HG03039 (cell line): ENCODE data around the gene VSTM1.
"Not testable (repeated sequence)": the region's sequence is repeated elsewhere in the genome, so short reads cannot be mapped to it uniquely, and the experiment has no call there.

Experiments
- ATAC-seq: cut with Tn5 transposase; IDR thresholded peaks from one replicate; pipeline ENCODE4 v1.9.1; 2021; ENCODE audit warnings: mild to moderate bottlenecking, moderate library complexity; ENCODE audit not compliant: unreplicated experiment

Gene VSTM1, protein sequence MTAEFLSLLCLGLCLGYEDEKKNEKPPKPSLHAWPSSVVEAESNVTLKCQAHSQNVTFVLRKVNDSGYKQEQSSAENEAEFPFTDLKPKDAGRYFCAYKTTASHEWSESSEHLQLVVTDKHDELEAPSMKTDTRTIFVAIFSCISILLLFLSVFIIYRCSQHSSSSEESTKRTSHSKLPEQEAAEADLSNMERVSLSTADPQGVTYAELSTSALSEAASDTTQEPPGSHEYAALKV

GRCh38 chr19:54063350-54064116 lies at the start of gene VSTM1:
TSS of gene VSTM1 (minus strand) at chr19:54063897. CDS start at chr19:54063777, 120 bp downstream.
- ATAC-seq: no peak

- ATAC-seq: no peak
Measured at GRCh38 chr19:54109651-54110050, 46.0 kb upstream of the VSTM1 start.

DNA sequence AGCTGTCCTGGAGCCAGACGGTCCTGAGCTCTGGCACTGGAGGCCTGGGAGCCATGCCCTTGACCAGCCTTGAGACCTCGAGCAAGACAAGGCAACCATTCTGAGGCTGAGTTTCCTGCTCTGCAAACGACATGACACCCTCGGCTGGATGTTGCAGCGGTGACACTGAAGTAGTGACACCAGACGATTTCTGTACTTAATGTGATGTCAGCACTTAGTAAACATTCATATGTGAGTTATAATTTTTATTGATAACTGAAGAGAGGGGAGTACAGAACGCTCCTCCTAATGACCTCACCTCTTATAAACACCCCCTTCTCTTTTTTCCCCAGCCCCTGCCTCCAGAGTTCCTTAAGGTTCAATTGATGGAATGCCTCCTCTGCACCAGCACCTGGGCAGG lies 44.8 kb upstream of the VSTM1 start:
- no peak for ATAC-seq

DNA sequence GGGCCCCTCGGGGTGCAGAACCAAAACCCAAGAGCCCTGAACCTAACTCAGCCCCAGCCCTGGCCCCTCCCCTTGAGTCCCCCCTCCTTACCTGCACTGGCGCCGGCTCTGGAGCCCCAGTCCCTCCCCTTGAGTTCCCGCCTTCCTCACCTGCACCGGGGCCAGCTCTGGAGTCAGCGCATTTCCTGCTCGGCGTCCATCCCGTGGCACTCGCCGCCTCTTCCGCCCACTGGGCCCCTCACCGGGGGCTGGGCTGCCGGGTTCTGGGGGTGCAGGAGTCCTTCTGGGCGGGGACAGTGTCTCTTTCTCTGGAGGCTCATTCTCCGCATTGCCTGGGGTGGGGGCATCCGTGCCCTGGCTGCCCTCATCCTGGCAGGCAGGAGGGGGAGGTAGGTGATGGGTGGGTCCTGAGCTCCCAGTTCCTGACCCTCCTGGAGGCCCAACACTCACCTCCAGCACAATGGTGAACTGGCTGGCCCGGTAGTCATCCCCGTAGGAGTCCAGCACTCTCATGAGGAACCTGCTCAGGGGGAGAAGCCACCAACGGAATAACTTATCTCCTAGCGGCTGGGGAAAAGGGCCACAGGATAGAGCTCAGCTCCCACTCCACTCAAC lies 44.3 kb upstream of the VSTM1 start:
- ATAC-seq: no peak

DNA sequence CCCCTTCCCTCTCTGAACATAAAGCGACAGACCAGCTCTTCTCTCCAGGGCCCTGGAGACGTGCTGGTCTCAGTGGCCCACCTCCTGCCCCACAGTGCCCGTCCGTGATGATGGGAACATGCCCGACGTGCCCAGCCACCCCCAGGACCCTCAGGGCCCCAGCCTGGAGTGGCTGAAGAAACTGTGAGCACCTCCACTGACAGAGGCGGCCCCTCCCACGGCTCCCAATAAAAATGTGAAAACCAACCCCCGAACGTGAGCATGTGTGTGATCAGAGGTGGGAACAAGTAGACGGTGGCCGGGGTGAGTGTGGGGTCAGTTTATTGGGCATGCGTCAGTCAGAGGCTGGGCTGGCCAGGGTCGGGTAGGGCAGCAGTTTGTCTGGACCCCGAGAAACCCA lies 43.0 kb upstream of the VSTM1 start:
- no peak for ATAC-seq

DNA sequence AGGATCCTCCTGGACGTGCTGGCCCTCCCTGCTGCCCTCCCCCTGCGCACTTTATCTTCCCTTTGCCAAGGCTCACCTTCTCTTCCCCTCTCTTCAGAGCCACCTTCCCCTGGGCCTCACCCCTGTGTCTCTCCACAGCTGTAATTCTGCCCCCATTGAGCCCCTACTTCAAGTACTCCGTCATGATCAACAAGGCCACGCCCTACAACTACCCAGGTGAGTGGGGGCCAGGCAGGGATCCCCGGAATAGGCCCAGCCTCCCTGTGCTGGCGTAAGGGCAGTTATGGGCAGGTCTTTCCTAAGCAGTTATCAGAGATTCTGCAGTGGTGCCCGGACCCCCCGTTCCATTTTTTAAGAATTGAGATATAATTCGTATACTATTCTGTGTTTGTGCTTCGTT lies 42.1 kb upstream of the VSTM1 start:
- ATAC-seq: no peak

DNA sequence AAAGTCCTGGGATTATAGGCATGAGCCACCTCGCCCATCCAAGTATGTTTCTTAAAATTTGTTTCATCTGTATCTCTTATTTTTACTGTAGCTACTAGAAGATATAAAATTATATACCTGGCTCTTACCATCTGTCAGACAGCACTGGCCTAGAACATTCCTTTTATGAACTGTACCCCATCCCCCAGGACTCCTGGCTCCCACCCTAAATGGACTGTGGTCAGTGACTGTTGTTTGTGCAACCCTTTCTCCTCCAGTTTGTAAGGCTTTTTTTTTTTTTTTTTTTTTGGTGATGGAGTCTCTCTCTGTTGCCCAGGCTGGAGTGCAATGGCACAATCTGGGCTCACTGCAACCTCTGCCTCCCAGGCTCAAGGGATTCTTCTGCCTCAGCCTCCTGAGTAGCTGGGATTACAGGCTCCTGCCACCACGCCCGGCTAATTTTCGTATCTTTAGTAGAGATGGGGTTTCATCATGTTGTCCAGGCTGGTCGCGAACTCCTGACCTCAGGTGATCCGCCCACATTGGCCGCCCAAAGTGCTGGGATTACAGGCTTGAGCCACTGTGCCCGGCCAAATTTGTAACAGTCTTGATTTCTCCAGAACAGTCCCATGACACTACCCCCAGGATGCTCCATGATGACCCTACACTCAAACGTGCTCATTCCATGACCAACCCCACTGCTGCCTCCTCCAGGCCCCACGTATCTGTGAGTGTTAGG lies 41.5 kb upstream of the VSTM1 start:
- no peak for ATAC-seq

DNA sequence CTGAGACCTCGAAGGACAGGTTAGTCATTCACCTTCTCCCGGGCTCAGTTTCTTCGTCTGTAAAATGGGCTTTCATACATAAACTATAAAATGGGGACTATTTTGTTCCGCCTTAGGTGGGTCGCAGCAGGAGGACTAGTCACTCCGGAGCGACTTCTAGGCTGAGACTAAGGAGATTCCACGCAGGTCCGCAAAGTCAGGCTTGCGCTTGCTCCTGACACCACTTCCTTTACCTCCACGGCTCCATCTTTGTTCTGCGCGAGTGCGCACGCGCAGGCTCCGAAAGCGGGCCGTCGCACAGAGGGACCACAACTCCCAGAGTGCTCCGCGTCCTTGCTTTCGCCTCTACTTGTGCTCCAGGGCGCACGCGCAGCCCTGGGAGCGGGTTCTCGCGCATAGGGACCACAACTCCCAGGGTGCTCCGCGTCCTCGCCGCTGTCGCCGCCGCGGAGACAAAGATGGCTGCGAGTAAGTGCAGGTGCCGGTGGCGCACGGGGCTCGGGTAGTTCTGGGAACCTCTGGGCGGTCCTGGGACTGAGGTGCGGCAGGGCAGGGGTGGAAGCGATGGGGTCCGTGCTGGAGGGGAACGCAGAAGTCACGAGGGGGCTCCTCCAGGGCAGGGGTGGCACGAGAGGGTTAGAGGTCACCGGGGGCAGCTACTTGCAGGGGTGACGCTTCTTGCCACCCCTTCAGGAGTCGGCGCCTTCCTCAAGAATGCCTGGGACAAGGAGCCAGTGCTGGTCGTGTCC lies 38.9 kb upstream of the VSTM1 start, which contains the start of gene NDUFA3:
Gene NDUFA3 (plus strand): TSS at position 435 of the 749 bp plus-strand sequence. CDS start 24 bp downstream, at position 459.
- peak; percentile 91 for ATAC-seq

DNA sequence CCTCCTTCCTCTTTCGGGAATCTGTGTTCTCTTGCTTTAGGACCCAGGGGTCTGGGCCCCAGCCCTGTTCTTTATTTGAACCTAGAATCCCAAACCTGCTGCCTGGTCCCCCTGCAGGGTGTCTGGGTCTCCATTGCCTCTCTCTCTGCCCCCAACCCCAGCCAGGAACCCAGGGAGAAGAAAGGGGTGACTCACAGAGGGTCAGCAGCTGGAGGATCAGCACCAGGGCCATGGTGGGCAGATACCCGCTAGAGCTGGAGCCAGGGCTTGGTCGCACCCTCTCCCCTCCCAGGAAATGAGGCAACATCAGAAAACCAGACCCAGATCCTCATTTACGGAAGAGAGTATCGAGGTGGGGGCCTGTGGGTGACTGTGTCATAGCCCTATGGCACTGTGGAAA lies 36.9 kb upstream of the VSTM1 start, which contains the start of gene OSCAR:
Gene OSCAR (minus strand): TSS at position 243 of the 400 bp plus-strand sequence. CDS start 11 bp downstream, at position 232.
- no peak for ATAC-seq

DNA sequence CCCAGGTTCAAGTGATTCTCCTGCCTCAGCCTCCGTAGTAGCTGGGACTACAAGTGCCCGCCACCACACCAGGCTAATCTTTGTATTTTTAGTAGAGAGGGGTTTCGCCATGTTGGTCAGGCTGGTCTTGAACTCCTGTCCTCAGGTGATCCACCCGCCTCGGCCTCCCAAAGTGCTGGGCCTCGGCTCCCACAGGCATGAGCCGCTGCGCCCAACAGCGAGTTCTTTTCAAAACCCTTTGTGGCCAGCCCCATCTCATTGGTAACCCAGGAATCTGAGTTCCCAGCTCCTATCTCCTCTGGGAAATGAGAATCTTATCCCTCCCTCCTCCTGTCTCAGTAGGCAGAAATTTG lies 36.2 kb upstream of the VSTM1 start:
- not testable (repeated sequence) for ATAC-seq

- ATAC-seq: no peak
Measured at GRCh38 chr19:54099190-54099902, 35.6 kb upstream of the VSTM1 start.

- ATAC-seq: no peak
Measured at GRCh38 chr19:54096617-54097106, 33.0 kb upstream of the VSTM1 start.

- ATAC-seq: not testable (repeated sequence)
Measured at GRCh38 chr19:54095859-54096616, 32.3 kb upstream of the VSTM1 start.

DNA sequence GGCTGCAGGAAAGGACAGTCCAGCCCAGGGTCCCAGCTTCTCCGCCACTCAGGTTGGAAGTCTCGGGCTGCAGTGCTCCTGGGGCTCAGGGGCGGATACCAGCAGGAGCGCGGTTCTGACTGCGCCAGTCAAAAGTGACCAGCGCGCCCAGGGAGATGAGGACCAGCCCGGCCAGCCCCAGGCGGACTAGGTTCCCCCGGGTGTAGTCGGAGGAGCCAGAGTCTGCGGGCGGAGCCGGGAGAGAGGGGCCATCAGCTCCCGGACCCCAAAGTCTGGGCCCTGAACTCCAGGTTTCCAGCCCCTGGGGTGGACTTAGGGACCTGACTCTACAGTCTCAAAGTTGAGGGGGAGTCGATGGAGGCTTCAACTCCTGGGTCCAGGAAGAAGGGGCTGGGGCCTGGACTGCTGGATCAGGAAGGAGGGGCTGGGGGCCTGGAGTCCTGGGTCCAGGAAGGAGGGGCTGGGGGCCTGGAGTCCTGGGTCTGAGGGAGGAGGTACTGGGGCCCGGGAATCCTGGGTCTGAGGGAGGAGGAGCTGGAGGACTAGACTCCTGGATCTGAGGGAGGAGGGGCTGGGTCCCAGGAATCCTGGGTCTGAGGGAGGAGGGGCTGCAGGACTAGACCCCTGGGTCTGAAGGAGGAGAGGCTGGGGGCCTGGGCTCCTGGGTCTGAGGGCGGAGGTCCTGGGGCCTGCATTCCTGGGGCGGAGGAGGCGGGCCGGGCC lies 31.6 kb upstream of the VSTM1 start:
- no peak for ATAC-seq

DNA sequence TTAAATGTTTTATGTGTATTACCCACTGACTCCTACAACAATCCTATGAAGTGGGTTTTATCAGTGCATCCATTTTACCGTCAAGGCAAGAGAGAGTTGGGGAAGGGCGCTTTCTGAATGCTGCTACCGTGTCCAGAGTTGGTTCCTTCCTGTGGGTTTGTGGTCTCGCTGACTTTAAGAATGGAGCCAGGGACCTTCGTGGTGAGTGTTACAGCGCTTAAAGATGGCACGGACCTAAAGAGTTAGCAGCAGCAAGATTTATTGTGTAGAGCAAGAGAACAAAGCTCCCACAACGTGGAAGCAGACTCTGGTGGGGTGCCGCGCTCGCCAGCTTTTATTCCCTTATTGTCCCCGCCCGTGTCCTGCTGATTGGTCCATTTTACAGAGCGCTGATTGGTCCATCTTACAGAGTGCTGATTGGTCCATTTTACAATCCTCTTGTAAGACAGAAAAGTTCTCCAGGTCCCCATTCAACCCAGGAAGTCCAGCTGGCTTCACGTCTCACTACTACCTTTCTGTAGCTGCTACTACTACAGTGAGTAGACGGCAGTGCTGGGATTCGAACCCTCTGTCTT lies 30.8 kb upstream of the VSTM1 start:
- ATAC-seq: no peak

DNA sequence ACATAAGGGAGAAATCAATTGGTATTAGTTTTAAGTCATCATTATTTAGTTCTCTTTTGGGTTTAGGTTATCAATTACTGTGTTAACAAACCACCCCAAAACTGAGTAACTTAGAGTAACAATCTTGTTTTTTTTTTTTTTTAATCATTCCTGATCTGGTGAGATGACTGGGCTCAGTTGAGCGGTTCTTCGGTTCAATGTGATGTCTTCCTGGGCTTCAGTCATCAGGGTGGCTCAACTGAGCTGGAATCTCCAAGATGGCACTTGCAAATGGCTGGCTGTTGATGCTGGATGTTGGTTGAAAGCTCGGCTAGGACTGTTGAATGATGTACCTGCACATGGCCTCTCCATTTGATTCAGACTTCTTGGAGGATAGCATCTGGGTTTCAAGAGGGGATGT lies 20.7 kb upstream of the VSTM1 start:
- ATAC-seq: no peak

- ATAC-seq: no peak
Measured at GRCh38 chr19:54081032-54081431, 17.3 kb upstream of the VSTM1 start, which contains the start of gene TARM1. TSS of gene TARM1 (minus strand) at chr19:54081365. CDS start at chr19:54081340, 25 bp downstream.

GRCh38 chr19:54077334-54077733 lies 13.6 kb upstream of the VSTM1 start:
- ATAC-seq: no peak
